Thoracic aorta (tissue), 2 donors: ENCODE data around the gene CDH23. TPM values are rescaled to one million over a fixed set of nuclear protein-coding genes. Genes with fewer than 3 reads are reported as not detected.

Source experiments
- ATAC-seq: fragments of 150-250 bp; one replicate; pipeline ENCODE4 v1.8.0; 2017; ENCODE audit warnings: low read depth; ENCODE audit not compliant: insufficient number of reproducible peaks, low FRiP score
- DNase-seq: peaks from one replicate; pipeline ENCODE4 v3.0.0-alpha.2; 2020; ENCODE audit warnings: low spot score
- H3K27ac ChIP-seq, 2 donors: fragments of 200-600 bp; sonication (generic); 1 replicate in 1 of 2; 2 replicates in 1 of 2; pipeline ENCODE4 v1.5.1; 2016; ENCODE audit warnings: mild to moderate bottlenecking in 2 of 2, moderate library complexity in 2 of 2
- H3K27me3 ChIP-seq: fragments of 200-600 bp; sonication (generic); replicated peaks from 2 replicates; pipeline ENCODE4 v1.6.0; 2016; ENCODE audit warnings: mild to moderate bottlenecking; ENCODE audit not compliant: insufficient read depth
- H3K36me3 ChIP-seq: fragments of 200-600 bp; sonication (generic); one replicate; pipeline ENCODE4 v1.5.1; 2016
- H3K4me1 ChIP-seq, 2 donors: fragments of 200-600 bp; sonication (generic); 1 replicate in 1 of 2; 2 replicates in 1 of 2; pipeline versions ENCODE4 v1.5.1 to v1.6.0; 2016; ENCODE audit warnings: low read depth in 2 of 2, mild to moderate bottlenecking in 1 of 2; ENCODE audit not compliant: control insufficient read depth in 1 of 2
- H3K4me3 ChIP-seq: fragments of 200-600 bp; sonication (generic); 2 replicates; pipeline ENCODE4 v1.5.1; 2016; ENCODE audit warnings: mild to moderate bottlenecking
- H3K9me3 ChIP-seq: fragments of 200-600 bp; sonication (generic); 2 replicates; pipeline ENCODE4 v1.5.1; 2016
- CTCF ChIP-seq: fragments of 200-600 bp; sonication (generic); IDR thresholded peaks from one replicate; pipeline ENCODE4 v1.5.1; 2019; ENCODE audit warnings: antibody characterized with exemption
- total RNA-seq, 2 donors: library from RNA; depleted of rRNA; stranded (reverse); fragments of >200 nt; gene quantifications; one replicate each; pipeline versions ENCODE4 v1.1.0 to v1.2.3, GENCODE V29; 2016

Gene CDH23
- total RNA-seq, 2 donors from 2014 or later: 10.6 to 10.8 TPM

GRCh38 chr10:71695502-71696476 lies 299.1 kb downstream of the CDH23 start:
- TF ChIP-seq CTCF: no peak
- no peak for DNase-seq
- ATAC-seq: no peak
- Histone ChIP-seq H3K4me1 (no peaks in the 10 kb centered on the region), H3K4me3 (no peak overlapping the region), H3K36me3 (no peaks in the 10 kb centered on the region), H3K9me3 (no peaks in the 10 kb centered on the region), H3K27me3 (no peaks in the 10 kb centered on the region), H3K27ac (no peak overlapping the region)

GRCh38 chr10:71696628-71697326 lies 300.1 kb downstream of the CDH23 start:
- H3K27ac ChIP-seq: no peak overlapping the region
- peak; percentile 66 for TF ChIP-seq CTCF
- no peaks in the 10 kb centered on the region for H3K36me3 ChIP-seq
- ATAC-seq: no peak
- DNase-seq: no peak
- no peaks in the 10 kb centered on the region for H3K9me3 ChIP-seq
- H3K4me3 ChIP-seq: no peak overlapping the region
- no peaks in the 10 kb centered on the region for H3K4me1 ChIP-seq
- H3K27me3 ChIP-seq: no peaks in the 10 kb centered on the region

GRCh38 chr10:71697938-71698709 lies 301.4 kb downstream of the CDH23 start:
- H3K4me1 ChIP-seq: no peaks in the 10 kb centered on the region
- DNase-seq (no peak), ATAC-seq (no peak)
- no peaks in the 10 kb centered on the region for H3K27me3 ChIP-seq
- H3K36me3 ChIP-seq: no peaks in the 10 kb centered on the region
- no peak overlapping the region for H3K27ac ChIP-seq
- TF ChIP-seq CTCF: no peak
- no peak overlapping the region for H3K4me3 ChIP-seq
- H3K9me3 ChIP-seq: no peaks in the 10 kb centered on the region

- Histone ChIP-seq H3K27me3 (no peaks in the 10 kb centered on the region), H3K4me1 (no peaks in the 10 kb centered on the region), H3K4me3 (no peak overlapping the region), H3K36me3 (no peaks in the 10 kb centered on the region), H3K27ac (no peak overlapping the region), H3K9me3 (no peaks in the 10 kb centered on the region)
- no peak for ATAC-seq
- TF ChIP-seq CTCF: no peak
- DNase-seq: no peak
These were observed 302.0 kb downstream of the CDH23 start for GRCh38 chr10:71698737-71699136.
